Activated naive CD8-positive, alpha-beta T cell treated with anti-CD3 and anti-CD28 coated beads, Interleukin-2, amount 10 ng/mL, durations not matched to agents 7 days and 5 days (primary cell): ENCODE data around the gene KIAA1671. TPM values are rescaled to one million over a fixed set of nuclear protein-coding genes. Genes with fewer than 3 reads are reported as not detected.

Experiments used
- ATAC-seq: fragments of 150-1000 bp; cut with Tn5 transposase; one replicate; pipeline ENCODE4 v1.10.0; 2021; ENCODE audit warnings: low read depth, moderate library complexity
- POLR2A ChIA-PET: fragments of 350-600 bp; sonication (Branson Sonifier 250); formaldehyde crosslinking; loops from one replicate; lab custom pipeline; 2021; ENCODE audit warnings: antibody characterized with exemption; lab: Charles Lee
- DNase-seq: peaks from one replicate; pipeline ENCODE4 v3.0.0; 2021
- H3K27ac Mint-ChIP-seq: one replicate; pipeline ENCODE4 v1.8.0; 2022; ENCODE audit warnings: mild to moderate bottlenecking, mixed read lengths
- H3K27me3 Mint-ChIP-seq: one replicate; pipeline ENCODE4 v1.8.0; 2022; ENCODE audit warnings: mild to moderate bottlenecking, moderate library complexity, mixed read lengths
- H3K36me3 Mint-ChIP-seq: one replicate; pipeline ENCODE4 v1.8.0; 2021; ENCODE audit warnings: mild to moderate bottlenecking, mixed read lengths
- H3K4me1 Mint-ChIP-seq: one replicate; pipeline ENCODE4 v1.8.0; 2021; ENCODE audit warnings: mixed read lengths
- H3K4me3 Mint-ChIP-seq: one replicate; pipeline ENCODE4 v1.8.0; 2022; ENCODE audit warnings: mild to moderate bottlenecking, moderate library complexity, mixed read lengths
- H3K9me3 Mint-ChIP-seq: one replicate; pipeline ENCODE4 v1.8.0; 2021; ENCODE audit warnings: mixed read lengths
- total RNA-seq, 2 experiments: library from RNA; stranded (reverse); gene quantifications; one replicate each; pipeline ENCODE4 v1.2.3, GENCODE V29; 2021

The KIAA1671 gene
- total RNA-seq, 2 experiments from 2014 or later: 10.0 to 10.5 TPM

DNA sequence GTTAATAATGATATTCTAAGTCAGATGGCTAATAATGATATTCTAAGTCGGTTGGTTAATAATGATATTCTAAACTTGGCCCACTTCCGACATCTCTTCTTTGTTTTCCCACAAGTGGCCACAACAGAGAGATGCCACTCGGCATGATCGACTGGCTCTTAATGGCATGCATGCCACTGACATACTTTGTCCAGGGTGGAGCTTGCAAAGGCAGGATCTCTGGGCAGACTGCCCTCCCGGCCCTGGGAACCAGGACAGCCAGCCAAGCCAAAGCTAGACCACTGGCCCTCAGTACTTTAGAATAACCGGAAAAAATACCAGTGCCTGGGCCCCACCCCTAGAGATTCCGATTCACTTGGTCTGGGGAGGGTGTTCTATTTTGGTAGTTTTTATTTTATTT lies 78.1 kb downstream of the KIAA1671 start:
- ATAC-seq (no peak), DNase-seq (no peak)
- no peaks in the 10 kb centered on the region for H3K36me3 Mint-ChIP-seq

DNA sequence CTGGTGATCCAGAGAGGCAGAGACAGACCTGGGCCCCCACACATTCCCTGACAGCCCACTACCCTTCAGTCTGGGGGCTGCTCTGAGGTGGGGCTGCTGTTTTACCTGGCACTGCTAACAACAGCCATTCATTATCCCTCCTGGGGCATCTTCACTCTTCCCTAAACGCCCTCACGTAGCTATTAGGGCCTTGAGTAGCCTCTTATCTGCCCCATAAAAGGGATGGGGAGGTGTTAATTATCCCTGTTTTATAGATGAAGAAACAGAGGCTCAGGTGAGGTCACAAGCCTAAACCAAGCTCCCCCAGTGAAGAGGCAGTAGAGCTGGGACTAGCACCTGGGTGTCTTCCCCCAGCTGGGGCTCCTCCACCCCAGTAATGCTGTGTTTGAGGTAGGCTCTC lies 79.5 kb downstream of the KIAA1671 start:
- Mint-ChIP-seq H3K4me1 (peaks cover 2% of the 10 kb centered on the region), H3K9me3 (no peaks in the 10 kb centered on the region), H3K36me3 (no peaks in the 10 kb centered on the region), H3K4me3 (no peak overlapping the region), H3K27me3 (peaks cover 7% of the 10 kb centered on the region), H3K27ac (no peak overlapping the region)
- POLR2A ChIA-PET: no interaction called here
- no peak for DNase-seq
- ATAC-seq: no peak

More for the DNA sequence above, 78.1 kb downstream of the KIAA1671 start:
- Mint-ChIP-seq H3K27ac (no peak overlapping the region), H3K4me3 (no peak overlapping the region), H3K27me3 (peaks cover 7% of the 10 kb centered on the region), H3K4me1 (peaks cover 12% of the 10 kb centered on the region), H3K9me3 (no peaks in the 10 kb centered on the region)
- POLR2A ChIA-PET: no interaction called here

DNA sequence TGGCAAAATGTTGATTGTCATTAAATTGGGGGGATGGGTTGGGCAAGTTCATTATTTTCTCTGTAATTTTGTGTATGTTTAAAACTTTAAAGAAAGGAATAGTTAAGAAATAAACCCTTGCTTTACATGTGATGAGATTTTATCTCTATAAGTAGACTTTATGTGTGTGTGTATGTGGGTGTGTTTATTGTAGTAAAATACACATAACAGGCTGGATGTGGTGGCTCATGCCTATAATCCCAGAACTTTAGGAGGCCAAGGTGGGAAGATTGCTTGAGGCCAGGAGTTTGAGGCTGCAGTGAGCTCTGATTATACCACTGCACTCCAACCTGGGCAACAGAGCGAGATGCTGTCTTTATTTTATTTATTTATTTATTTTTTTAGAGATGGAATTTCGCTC lies 83.2 kb downstream of the KIAA1671 start:
- H3K4me1 Mint-ChIP-seq: no peaks in the 10 kb centered on the region
- H3K27ac Mint-ChIP-seq: no peak overlapping the region
- no peaks in the 10 kb centered on the region for H3K36me3 Mint-ChIP-seq
- no peaks in the 10 kb centered on the region for H3K9me3 Mint-ChIP-seq
- no peak for ATAC-seq
- peaks cover 7% of the 10 kb centered on the region for H3K27me3 Mint-ChIP-seq
- H3K4me3 Mint-ChIP-seq: no peak overlapping the region
- POLR2A ChIA-PET: no interaction called here
- no peak for DNase-seq

DNA sequence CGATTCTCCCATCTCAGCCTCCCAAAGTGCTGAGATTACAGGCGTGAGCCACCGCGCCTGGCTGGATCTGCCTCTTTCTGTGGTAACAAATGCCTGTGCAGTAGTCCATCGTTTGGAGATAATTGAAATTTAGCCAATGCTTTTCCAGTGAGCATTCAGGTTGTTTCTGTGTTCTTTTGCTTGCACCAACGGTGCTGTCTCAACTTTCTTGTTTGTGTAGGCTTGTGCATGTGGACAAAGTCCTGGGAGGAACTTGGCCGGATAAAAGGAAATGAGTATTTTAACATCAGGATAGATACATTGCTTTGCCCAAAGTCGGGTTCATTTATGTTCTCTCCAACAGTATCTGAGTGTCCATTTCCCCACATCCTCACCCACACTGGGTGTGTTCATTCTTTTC lies 85.7 kb downstream of the KIAA1671 start:
- DNase-seq: no peak
- H3K4me1 Mint-ChIP-seq: no peaks in the 10 kb centered on the region
- H3K27me3 Mint-ChIP-seq: peaks cover 5% of the 10 kb centered on the region
- H3K9me3 Mint-ChIP-seq: no peaks in the 10 kb centered on the region
- no peak overlapping the region for H3K27ac Mint-ChIP-seq
- H3K4me3 Mint-ChIP-seq: no peak overlapping the region
- no peaks in the 10 kb centered on the region for H3K36me3 Mint-ChIP-seq
- POLR2A ChIA-PET: no interaction called here
- ATAC-seq: no peak

DNA sequence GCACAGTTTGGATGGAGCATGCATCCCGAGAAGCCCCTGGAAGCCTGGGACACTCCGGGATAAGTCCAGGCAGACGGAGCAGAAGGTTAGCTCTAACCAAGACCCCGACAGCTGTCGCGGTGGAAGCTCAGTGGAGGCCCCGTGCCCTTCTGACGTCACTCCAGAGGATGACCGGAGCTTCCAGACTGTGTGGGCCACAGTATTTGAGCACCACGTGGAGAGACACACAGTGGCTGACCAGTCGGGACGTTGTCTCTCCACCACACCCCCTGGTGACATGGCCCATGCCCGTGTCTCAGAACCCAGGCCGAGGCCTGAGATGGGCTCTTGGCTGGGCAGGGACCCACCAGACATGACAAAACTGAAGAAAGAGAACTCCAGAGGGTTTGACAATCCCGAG lies 86.3 kb downstream of the KIAA1671 start:
- H3K36me3 Mint-ChIP-seq: no peaks in the 10 kb centered on the region
- POLR2A ChIA-PET: no interaction called here
- H3K27me3 Mint-ChIP-seq: peaks cover 5% of the 10 kb centered on the region
- DNase-seq: no peak
- H3K4me1 Mint-ChIP-seq: no peaks in the 10 kb centered on the region
- no peak overlapping the region for H3K27ac Mint-ChIP-seq
- no peaks in the 10 kb centered on the region for H3K9me3 Mint-ChIP-seq
- no peak for ATAC-seq
- H3K4me3 Mint-ChIP-seq: no peak overlapping the region

DNA sequence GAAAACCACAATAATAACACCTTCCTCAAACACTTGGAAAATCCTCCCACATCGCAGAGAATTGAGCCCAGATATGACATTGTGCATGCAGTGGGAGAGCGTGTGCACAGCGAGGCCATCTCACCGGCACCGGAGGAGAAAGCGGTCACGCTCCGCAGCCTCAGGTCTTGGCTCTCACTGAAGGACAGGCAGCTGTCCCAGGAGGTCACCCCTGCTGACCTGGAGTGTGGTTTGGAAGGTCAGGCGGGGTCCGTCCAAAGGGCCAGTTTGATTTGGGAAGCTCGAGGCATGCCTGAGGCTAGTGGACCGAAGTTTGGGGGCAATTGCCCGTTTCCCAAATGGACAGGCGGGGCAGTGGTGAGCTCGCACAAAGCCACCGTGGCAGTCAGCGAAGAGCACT lies 86.7 kb downstream of the KIAA1671 start:
- Mint-ChIP-seq H3K36me3 (no peaks in the 10 kb centered on the region), H3K4me3 (no peak overlapping the region), H3K4me1 (no peaks in the 10 kb centered on the region), H3K27me3 (peaks cover 1% of the 10 kb centered on the region), H3K27ac (no peak overlapping the region), H3K9me3 (no peaks in the 10 kb centered on the region)
- DNase-seq: no peak
- POLR2A ChIA-PET: no interaction called here
- ATAC-seq: no peak

DNA sequence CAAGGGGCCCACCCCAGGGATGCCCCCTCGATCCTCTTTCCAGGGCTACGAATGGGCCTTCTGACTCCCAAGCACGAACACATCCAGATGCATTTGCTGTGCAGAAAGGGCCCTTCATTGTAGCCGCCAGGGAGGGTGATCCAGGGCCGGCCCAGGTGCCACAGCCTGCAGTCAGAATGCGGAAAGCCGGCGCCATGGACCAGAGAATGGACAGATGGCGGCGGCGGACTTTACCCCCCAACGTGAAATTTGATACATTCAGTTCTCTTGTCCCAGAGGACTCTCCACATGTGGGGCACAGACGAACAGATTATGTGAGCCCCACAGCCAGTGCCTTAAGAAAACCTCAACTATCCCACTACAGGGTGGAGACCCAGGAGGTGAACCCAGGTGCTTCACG lies 87.2 kb downstream of the KIAA1671 start:
- POLR2A ChIA-PET: no interaction called here
- no peak overlapping the region for H3K27ac Mint-ChIP-seq
- no peaks in the 10 kb centered on the region for H3K4me1 Mint-ChIP-seq
- no peaks in the 10 kb centered on the region for H3K27me3 Mint-ChIP-seq
- DNase-seq (no peak), ATAC-seq (no peak)
- H3K9me3 Mint-ChIP-seq: no peaks in the 10 kb centered on the region
- H3K36me3 Mint-ChIP-seq: no peaks in the 10 kb centered on the region
- no peak overlapping the region for H3K4me3 Mint-ChIP-seq

DNA sequence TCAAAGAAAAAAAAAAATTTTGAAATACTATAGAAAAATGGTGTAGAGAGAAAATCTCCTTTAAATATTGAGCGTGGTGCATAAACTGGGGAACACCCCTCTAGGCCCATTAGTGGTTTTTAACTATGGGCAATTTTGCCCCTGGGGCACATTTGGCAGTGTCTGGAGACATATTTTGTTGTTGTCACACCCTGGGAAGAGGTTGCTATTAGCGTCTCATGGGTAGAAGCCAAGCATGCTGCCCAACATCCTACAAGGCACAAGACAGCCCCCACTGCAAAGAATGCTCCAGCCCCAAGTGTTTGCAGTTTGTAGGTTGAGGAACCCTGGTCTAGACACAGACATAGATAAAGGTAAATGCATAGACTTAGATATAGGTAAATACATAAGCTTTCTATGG lies 92.6 kb downstream of the KIAA1671 start:
- Mint-ChIP-seq H3K9me3 (no peaks in the 10 kb centered on the region), H3K4me1 (no peaks in the 10 kb centered on the region), H3K4me3 (no peak overlapping the region), H3K36me3 (no peaks in the 10 kb centered on the region), H3K27me3 (no peaks in the 10 kb centered on the region), H3K27ac (no peak overlapping the region)
- POLR2A ChIA-PET: no interaction called here
- DNase-seq (no peak), ATAC-seq (no peak)

DNA sequence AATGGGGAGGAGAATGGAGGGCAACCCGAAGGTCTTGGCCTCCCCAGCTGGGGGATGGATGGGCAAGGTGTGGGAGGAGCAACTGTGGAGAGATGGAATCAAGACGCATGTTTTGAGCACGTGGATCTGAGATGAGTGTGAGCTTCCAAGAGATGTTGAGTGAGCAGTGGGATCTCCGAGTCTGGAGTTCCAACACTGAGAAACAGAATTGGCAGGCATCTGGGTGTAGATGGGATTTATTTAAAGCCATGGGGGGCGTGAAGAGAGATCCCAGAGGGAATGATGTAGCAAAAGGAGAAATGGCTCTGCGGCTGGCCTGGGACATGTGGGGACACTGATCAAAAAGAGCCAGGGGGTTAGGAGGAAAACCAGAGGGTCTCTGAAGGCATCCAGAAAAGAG lies 95.6 kb downstream of the KIAA1671 start:
- POLR2A ChIA-PET: no interaction called here
- no peaks in the 10 kb centered on the region for H3K4me1 Mint-ChIP-seq
- H3K4me3 Mint-ChIP-seq: no peak overlapping the region
- DNase-seq (no peak), ATAC-seq (no peak)
- H3K27ac Mint-ChIP-seq: no peak overlapping the region
- no peaks in the 10 kb centered on the region for H3K36me3 Mint-ChIP-seq
- no peaks in the 10 kb centered on the region for H3K27me3 Mint-ChIP-seq
- H3K9me3 Mint-ChIP-seq: no peaks in the 10 kb centered on the region

DNA sequence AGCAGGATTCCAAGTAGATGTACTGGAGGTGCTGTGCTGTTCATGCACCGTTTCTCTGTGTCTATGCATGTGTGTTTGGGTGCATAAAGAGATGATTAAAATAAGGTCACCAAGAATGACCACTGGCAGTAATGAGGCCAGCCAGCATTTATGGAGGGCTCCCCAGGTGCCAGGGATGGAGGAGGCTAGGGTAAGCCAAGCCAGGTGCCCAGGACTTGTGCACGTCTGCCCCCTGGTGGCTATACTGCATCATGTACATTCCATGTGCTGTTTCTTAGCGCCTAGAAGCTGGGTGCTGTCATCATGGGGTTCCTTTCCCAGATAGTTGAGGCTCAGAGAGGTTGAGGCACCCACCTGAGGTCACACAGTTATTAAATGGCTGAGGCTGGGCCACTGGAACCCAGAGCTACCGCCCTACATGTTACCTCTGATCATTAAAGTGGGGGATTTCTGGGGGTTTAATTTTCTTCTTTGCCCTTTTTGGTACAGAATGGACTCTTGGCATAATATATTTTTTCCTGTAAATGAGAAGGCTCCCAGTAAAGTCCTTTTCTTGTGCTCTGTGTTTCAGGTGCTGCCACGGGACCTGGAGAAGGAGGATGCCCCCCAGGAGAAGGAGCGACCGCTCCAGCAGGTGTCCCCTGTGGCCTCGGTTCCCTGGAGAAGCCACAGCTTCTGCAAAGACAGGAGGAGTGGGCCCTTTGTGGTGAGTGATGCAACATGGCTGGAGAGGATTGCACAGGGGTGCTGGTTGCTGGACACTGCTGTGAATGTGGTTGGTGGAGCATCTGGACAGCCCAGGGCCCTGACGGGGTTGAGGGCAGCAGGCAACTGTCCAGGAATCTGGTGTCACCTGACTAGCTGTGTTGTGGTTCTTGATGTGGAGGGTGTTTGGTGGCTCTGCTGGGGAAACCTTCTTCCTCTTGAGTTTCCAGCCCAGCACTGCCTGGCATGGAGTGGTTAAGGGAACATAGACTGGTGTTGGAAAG lies 96.4 kb downstream of the KIAA1671 start:
- H3K9me3 Mint-ChIP-seq: peaks cover 1% of the 10 kb centered on the region
- no peaks in the 10 kb centered on the region for H3K36me3 Mint-ChIP-seq
- H3K4me1 Mint-ChIP-seq: no peaks in the 10 kb centered on the region
- no peaks in the 10 kb centered on the region for H3K27me3 Mint-ChIP-seq
- ATAC-seq: peak; percentile 90
- DNase-seq: peak; percentile 75
- POLR2A ChIA-PET: interaction anchor here (0.6 kb wide), 1 partner anchor 98 kb away, joined by 3 read pairs; no protein-coding TSS in a partner anchor
- no peak overlapping the region for H3K4me3 Mint-ChIP-seq
- no peak overlapping the region for H3K27ac Mint-ChIP-seq

DNA sequence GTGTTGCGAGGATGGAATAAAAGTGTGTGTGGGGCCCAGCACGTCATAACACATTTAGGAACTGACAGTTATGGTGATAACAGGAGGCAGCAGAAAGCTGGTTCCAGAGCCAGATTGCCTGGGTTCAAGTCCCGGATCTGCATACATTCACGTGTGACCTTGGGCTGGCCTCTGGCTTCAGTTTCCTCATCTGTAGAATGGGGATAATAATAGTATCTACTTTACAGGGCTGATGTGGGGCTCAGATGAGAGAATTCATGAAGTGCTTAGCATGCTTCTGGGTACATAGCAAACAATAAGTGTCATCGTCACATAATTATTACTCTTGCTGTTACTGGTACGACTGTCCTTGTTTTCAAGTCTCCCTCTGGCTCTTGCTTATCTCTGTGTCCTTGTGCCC lies 97.3 kb downstream of the KIAA1671 start:
- ATAC-seq (no peak), DNase-seq (no peak)
- no peaks in the 10 kb centered on the region for H3K36me3 Mint-ChIP-seq
- no peaks in the 10 kb centered on the region for H3K4me1 Mint-ChIP-seq
- no peak overlapping the region for H3K27ac Mint-ChIP-seq
- H3K27me3 Mint-ChIP-seq: no peaks in the 10 kb centered on the region
- POLR2A ChIA-PET: no interaction called here
- H3K4me3 Mint-ChIP-seq: no peak overlapping the region
- peaks cover 1% of the 10 kb centered on the region for H3K9me3 Mint-ChIP-seq

DNA sequence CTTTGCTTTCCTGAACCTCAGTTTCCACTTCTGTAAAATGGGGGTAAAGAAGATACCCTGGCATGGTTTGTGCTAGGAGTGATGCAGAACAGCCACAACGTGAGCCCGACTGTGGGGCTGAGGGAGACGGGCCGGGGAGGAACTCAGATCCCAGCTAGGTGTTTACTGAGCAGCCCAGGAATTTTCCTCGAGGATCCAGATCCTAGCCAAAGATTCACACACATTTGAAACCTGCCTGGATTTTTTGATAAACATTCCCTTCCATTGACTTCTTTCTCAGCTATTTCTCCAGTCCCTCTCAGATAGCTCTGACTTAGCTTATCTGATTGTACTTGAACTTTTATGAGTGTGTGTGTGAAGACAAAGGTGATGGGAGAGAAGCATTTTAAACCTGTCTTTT lies 98.0 kb downstream of the KIAA1671 start:
- H3K27ac Mint-ChIP-seq: no peak overlapping the region
- H3K9me3 Mint-ChIP-seq: peaks cover 1% of the 10 kb centered on the region
- no peak overlapping the region for H3K4me3 Mint-ChIP-seq
- H3K4me1 Mint-ChIP-seq: peaks cover 6% of the 10 kb centered on the region
- POLR2A ChIA-PET: interaction anchor here (0.6 kb wide), 1 partner anchor 58 kb away, joined by 4 read pairs; no protein-coding TSS in a partner anchor
- no peaks in the 10 kb centered on the region for H3K36me3 Mint-ChIP-seq
- ATAC-seq: no peak
- DNase-seq: no peak
- H3K27me3 Mint-ChIP-seq: no peaks in the 10 kb centered on the region

DNA sequence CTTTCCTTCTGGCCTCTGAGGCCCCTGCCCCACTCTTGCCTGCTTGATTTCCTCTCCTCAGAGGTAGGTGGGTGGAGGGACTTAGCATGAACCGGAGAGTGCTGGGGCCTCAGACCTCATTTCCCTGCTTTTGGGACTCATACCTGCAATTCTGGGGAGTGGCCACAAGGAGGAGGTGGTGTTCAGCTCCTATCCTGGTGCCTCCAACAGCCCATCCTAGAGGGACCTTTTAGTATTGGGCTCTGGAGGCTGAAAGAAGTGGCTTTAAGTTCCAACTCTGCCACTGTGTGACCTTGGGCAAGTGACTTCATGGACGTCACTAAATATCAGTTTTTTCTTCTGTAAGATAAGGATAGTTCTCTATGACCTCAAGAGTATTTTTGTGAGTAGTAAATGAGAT lies 98.6 kb downstream of the KIAA1671 start:
- Mint-ChIP-seq H3K36me3 (no peaks in the 10 kb centered on the region), H3K9me3 (peaks cover 1% of the 10 kb centered on the region), H3K4me1 (peaks cover 6% of the 10 kb centered on the region), H3K4me3 (no peak overlapping the region), H3K27me3 (no peaks in the 10 kb centered on the region), H3K27ac (no peak overlapping the region)
- no peak for ATAC-seq
- POLR2A ChIA-PET: no interaction called here
- DNase-seq: no peak
